HG03354 (cell line): ENCODE results near the gene SERGEF.

Source experiments
- ATAC-seq: cut with Tn5 transposase; IDR thresholded peaks from one replicate; pipeline ENCODE4 v1.9.1; 2021; ENCODE audit warnings: mild to moderate bottlenecking; ENCODE audit not compliant: unreplicated experiment, poor library complexity, severe bottlenecking

SERGEF gene

DNA sequence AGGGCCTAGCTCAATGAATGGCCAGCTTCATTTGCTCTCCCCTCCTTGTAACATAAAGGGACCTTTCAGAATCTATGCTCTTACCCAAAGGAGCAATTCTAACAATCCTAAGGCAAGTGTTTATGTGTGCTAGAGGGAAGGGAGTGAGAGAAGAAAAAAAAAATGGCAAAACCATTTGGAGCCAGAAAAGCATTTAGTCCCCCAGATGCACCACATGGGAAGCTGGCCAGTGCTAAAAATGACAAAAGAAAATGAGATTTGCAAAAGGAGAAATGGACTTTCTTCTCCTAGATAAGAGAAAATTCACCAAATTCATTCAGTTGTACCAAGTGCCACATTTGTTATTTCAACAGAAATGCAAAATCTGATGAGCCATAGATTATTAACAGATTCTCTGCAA is 52.8 kb downstream of the SERGEF start:
- no peak for ATAC-seq

DNA sequence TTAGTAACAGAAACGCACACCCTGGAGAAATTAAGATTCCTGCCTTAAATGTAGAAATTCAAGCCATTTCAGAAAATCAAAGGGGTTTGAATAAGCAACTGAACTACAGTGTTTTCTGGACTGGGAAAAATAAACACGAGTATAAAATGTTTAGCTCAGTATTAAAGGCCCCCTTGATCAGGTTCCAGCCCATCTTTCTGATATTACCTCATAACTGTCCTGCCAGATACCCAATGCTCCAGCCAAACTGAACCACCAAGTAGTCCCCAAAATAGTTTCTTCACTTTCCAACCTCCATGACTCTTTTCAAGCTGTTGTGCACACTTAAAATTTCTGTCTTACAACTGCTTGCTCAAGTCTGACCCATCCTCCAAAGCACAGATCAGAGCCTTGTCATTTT is 54.4 kb downstream of the SERGEF start:
- no peak for ATAC-seq

DNA sequence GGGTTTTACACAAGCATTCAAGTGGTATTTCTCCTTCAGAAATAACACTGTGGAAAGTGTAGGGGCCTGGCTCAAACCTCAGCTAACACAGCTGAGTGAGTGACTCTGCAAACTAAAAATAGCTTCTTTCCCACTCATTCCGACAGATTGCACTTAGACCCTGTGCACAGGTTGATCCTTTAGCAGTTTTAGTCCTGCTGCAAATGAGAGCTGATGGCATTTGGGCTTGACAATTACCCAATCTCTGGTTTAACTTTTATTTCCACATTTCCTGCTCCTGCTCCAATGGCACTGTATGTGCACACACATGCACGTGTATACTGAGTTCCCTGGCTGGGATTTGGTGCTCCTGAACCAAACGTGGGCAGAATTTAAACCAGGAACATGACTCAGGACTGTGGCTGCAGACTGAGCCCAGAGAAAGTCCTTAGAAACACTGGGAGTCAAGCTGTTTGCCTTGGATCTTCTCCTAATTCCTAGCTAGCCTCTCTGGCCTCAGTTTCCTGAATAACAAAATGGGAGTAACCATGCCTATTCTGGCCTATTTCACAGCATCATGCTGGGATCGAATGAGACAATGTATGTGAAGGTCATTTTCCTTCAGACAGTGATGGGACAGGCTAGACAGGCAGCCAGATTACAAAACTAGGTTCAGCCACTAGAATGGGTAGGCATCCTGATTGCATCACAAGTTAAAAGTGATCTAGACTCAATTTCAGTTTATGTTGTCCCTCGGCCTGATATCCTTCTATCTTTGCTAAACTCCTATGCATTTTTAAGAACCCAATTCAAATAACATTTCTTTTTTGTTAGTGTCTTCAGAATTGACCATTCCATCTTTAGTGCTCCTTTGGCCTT is 58.2 kb downstream of the SERGEF start:
- ATAC-seq: no peak

DNA sequence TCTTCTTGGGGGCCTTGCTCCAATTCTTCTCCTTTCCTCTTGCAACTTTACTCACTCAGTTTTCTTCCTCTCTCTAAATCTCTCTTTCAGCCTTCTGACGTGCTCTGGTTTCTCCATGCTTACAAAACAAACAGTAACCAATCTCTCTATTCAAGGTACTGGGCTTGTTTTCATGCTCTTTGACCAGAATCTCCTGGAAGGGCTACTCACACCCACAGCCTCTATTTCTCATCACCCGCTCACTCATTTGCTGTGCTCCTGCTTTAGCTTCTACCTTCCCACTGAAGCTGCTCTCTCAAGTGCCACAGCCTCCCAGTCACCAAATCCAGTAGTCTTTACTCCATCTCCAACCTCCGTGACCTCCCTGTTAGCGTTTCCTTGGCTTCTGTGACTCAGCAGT is 60.4 kb downstream of the SERGEF start:
- no peak for ATAC-seq

DNA sequence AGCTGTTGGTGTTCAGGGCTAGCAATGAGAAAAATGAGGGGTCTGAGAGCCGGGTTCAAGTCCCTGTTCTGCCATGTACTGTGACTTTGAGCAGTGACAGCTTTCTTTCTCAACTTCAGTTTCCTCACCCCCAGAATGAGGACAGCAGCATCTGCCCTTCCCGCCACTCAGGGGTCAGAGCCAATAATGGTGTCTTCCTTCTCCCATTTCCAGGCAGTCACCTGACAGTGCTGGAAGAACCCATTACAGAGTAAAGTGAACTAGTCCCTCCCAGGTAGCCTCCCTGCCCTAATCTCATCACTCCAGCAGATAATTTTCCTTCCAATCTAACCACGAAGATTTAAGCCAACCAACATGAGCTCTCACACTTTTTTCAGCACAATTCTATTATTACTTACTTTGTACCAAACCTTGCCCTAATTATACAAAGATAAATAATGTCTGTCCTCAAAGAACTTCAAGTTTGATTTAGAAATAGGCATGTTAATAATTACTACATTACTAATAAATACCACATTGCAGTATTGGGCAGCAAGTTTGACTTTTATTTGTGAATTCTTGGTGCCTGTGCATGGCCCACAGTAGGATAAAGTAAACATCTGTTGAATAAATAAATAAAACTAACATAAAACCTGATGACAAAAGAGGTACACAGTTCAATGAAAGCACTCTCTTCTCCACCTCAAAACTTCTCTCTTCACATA is 61.0 kb downstream of the SERGEF start:
- no peak for ATAC-seq

DNA sequence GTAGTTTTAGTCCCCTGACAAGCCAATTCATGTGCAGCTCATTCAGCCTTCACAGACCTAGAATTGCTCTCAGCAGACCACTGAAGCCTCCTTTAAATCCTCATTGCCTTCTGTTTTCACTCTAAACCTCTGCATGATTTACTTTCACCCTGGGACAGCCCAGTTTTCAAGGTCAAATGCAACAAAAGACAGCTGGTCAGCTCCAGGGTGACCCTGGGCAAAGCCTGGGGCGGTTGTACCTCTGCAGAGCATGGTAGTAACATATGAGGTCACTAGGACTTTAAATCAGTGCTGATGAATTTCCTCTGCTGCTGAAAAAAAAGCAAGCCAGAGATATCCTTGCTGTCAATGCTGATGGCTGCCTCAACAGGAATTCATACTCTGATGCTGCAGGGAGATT is 62.2 kb downstream of the SERGEF start:
- no peak for ATAC-seq

DNA sequence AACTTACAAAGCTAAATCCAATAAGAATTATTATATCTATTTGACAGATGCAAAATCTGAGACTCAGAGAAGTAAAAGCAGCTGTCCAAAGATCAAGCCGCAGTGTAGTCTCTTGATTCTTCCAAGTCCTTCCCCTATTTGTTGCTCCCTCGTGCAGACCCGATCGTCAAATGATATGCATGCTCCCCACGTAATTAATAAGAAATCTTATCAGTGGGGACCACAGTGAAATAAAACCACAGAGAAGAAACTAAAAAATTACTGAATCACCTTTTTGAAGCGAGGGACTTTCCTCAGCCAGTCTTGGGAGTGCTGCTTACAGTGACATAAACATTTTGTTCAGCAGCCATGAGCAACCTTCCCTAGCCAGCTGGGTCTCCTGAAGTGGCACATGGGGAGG is 64.6 kb downstream of the SERGEF start:
- ATAC-seq: no peak

DNA sequence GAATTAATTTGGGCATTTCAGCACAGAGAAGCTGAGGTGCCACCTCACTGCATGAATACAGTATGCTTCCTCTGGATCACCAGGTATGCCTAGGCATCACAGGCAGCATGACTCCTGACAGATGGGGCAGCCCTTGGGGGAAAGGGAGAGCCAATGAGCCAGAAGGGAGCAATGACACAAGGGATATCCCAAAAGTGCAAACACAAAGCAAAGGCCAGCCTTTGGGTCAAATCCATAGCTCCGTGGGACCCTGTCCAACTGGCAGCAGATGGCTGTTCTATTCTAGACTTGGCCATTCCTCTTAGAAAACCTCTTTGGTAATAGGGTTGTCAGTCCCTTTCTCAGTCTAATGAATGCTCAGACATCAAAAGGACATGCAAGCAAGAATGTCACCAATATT is 73.3 kb downstream of the SERGEF start:
- no peak for ATAC-seq

DNA sequence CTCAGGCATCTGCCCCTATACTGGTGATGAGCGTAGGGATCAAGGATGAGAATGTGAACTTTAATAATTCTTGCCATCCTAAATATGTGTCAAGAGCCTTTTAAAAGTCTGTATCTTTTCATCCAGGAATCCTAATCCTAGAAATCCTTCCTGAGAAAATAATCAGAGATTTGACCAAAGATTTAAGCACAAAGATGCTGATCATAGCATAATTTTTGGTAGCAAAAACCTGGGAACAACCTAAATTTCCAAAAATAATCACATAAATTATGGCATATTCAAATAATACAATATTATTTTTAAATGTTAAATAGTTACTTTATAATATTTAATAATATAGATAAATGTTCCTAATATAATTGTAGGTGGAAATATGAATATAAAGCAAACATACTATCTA is 76.1 kb downstream of the SERGEF start:
- ATAC-seq: no peak

DNA sequence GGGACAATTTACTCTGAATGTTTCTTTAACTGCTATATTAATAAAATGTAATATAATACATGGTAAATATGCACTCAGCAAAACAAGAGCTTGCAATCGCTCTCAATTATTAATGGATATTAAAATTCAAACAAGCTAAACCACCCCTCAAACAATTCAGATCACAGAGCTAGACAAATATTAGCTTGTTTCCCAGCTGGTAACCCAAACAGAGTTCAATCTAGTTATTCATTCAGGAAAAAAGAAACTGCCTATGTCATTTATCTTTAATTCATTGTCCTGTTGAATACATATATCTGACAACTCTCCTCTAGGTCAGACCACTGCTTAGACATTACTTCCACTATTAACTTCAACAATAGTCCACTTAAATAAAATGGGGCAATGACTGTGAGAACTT is 78.7 kb downstream of the SERGEF start:
- no peak for ATAC-seq

DNA sequence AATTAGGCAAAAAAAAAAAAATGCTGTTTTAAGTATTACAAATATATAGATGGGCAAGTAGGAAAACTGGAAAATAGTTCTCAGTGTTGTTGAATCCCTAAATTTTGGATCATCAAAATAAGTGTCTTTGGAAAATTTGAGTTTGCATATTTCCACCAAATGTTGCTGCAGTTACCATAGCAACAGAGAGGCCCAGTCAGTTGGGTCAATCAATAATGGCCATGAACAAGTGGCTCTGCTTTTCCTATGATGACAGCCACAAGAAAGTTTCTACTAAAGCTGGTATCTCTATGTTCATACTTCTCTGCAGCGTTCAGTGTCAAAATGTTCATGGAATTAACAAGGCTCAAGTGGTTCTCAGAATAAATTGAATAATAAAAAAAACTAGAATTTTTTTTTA is 79.1 kb downstream of the SERGEF start:
- ATAC-seq: no peak

DNA sequence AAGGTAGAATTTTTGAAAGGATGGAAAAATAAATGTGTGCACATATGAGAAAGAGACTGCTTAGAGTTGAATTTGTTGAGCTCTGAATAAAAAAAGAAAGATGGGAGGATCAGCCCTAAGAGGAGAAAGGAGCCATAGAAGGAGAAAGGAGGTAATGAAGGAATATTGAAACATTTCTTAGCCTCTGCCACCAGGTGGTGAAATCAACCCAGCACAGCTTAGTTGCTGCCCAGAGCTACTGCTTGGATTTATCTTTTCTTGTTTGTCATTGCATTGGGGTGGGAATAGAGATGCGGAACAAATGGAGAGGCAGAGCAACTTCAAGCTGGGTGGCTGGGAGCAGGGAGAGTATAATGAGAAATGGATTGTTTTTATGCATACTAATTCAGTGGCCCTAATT is 80.4 kb downstream of the SERGEF start:
- no peak for ATAC-seq

DNA sequence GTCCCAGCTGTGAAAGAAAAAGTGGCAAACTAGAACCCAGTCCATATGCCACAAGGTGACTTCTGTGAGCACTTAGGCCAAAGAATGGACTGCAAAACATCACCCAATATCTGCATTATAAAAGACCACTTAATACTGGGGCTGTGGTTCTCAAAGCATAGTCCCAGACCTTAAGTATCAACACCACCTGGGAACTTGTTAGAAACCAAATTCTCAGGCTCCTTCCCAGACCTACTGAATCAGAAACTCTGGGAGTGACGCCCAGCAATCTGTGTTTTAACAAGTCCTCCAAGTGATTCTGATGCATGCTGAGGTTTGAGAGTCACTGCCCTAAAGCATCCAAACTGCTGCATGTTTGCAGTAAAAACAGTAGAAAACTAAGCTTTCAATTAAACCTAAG is 81.3 kb downstream of the SERGEF start:
- ATAC-seq: no peak

DNA sequence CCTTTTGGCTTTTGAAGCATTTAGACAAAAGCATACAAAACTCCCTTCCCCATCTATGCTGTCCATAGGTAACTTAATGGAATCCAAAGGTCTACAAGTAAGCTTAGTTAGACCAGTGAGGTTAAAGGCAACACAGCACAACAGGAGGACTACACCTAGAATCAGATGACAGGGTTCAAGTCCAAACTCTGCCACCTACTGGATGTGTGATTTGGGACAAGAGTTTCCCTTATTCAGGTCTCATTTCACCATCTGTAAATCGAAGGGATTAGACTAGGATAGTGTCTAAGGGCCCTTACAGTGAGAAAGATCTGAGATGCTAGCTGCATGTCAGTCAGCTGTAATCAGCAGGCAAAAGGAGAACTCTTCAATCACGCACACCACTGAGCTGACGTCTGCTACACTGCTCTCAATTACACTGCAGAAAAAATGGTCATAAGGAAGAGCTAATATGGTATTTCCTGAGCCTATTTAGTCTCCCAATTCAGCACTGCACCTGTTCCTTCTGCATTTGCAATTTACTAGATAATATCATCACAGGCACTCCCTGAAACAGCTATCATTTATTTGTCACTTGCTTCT is 82.2 kb downstream of the SERGEF start:
- no peak for ATAC-seq

DNA sequence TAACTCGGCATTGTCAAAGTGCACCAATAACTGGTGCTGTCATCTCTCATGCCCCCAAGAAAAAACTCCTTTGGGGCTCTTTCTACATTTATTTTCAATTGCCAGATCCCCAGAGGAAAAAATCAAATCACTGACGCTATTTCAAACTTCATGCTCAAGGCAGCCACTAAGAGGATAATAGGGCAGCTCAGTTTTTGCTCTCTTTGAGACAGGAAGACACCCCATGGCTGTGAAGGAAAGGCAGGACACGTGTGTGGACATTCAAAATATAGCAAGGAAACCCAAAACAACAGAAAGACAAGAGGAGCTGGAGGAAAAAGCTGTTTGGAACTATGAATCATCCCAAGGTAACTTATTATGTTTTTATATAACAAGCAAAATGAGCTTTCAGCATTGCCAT is 83.7 kb downstream of the SERGEF start:
- ATAC-seq: no peak

DNA sequence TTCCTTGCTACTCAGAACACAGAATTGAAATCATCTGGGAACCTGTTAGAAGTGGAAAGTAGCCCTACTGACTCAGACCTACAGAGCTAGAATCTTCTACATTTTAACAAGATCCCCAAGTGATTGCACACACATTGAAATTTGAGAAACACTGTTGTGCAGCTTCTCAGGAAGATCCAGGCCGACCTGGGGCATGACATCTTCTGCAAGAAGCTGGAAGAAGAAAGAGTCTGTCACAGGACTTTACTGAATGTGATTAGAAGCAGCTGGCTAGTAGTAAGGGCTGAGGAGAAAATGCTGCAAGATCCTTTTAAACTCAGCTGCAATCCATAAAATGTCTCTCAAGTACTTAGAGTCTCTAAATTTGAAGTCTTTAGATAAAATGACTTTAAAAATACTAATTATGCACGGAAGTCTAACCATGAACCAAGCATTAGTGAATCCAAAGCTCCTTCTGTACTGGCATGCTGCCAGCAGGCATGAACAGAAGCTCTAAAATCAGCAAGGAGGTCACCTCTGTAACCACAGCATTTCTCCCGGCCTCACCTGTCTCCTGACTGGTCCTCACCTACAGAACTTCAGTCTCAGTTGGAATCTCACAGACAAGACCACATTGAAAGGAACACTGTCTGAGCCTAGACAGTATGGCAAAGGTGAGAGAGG is 85.0 kb downstream of the SERGEF start:
- no peak for ATAC-seq

DNA sequence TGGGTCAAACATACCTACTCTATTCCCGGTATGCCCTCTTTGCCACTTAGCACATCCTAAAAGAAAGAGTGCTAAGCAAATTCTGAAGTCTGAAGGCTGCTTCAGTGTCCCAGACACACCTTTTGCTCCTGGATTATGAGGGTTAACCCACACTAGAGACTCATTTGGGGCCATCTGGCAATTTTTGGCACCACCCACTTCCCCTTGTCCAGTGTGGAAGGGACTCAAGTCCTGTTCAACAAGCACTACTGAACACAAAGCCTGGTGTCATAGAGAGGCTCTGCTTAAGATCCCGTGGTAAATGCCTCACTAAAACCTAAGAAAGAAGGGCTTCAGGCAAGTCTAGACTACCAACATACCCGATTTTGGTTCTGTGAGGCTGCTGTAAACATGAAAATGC is 85.8 kb downstream of the SERGEF start:
- no peak for ATAC-seq

DNA sequence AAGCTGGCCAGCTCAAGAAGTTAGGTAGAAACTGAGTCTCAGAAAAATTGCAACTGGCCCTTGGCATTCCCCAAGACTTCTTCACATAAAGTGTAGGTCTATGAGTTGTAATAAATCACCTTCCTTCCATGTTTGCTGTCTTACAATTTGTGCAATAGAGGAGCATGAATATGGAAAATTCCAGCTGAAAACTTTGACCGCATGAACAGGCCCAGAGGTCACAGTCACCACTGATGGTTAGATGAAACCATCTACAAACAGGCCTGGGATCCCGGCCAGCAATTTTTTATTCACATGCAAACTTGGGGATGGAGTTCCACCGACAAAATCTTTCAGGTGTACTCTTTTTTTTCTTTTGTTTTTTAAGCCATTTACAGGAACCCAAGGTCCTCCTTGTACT is 88.1 kb downstream of the SERGEF start:
- ATAC-seq: no peak

DNA sequence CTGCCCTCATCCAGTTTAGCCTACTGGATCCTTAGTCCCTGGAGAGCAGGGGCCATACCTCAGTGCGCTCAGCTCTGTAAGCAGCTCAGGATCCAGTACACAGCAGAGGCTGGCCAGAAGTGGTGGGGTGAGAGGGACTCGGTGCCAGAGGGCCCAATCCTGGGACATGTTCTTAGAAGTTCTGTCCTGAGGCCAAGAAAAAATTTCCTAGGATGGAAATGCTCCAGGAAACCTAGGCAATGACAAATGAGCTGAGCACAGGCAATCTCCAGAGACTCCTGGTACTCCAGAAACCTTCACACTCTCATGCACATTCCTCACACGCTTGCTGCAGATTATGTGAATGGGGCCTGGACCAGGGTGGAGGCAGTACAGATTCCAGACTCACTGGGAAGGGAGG is 89.6 kb downstream of the SERGEF start:
- ATAC-seq: no peak

DNA sequence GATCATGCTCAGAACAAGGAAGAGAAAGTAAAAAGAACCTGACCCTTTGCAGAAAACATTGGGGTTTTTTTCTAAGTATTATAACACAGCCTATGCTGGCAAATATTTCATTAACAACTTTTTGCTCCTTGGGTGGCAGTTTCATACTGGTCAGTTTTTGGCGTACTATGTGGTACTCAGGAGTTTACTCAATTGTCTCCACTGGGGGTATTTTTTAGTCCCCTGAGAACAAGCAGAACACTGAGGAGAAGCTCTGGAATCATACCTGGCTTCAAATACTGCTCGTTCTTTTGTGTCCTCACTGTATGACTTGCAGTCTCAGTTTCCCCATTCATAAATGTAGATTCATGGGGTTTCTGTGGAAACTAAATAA is 90.4 kb downstream of the SERGEF start:
- peak; percentile 58 for ATAC-seq
